ENCODE data around the gene ADGRG1.

DNA sequence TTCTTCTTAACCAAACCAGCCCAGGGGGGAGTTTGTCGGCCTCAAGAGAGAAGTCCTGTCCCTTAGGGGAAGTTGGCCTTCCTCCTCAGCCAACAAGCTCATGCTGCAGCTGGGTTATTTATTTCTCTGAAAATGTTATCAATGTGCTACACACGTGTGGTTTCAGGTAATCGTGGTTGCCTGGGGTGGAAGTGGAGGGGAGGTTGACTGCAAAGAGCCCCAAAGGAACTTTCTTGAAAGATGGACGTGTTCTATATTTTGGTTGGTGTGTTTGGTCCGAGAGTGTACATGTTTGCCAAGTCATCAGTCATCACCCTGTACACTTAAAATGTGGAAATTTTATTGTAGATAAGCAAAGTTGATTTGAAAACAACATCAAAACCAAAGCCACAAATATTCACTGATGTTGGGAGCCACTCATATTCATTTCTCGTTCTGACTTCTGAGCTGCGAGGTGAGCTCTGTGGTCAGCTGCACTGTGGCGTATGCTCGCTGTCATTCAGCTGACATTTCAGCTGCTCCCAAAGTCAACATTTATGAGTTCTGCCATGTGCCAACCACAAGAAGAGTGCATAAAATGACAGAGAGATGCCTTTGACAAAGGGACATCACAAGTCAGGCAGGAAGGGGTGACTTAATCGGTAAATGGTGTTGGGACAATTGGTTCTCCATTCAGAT lies 26.5 kb upstream of the ADGRG1 start:
- TF ChIP-seq, protein P1, sequence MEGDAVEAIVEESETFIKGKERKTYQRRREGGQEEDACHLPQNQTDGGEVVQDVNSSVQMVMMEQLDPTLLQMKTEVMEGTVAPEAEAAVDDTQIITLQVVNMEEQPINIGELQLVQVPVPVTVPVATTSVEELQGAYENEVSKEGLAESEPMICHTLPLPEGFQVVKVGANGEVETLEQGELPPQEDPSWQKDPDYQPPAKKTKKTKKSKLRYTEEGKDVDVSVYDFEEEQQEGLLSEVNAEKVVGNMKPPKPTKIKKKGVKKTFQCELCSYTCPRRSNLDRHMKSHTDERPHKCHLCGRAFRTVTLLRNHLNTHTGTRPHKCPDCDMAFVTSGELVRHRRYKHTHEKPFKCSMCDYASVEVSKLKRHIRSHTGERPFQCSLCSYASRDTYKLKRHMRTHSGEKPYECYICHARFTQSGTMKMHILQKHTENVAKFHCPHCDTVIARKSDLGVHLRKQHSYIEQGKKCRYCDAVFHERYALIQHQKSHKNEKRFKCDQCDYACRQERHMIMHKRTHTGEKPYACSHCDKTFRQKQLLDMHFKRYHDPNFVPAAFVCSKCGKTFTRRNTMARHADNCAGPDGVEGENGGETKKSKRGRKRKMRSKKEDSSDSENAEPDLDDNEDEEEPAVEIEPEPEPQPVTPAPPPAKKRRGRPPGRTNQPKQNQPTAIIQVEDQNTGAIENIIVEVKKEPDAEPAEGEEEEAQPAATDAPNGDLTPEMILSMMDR (conservative IDR thresholded peaks at IDR 0.05; ENCODE audit: low read length), result no peak
- no peak for TF ChIP-seq EZH2phosphoT487 (IDR thresholded peaks at IDR 0.05; ENCODE audit: borderline replicate concordance, low read depth, low read length)

Data from OCI-LY7 (cell line).